ENCODE data around the gene LGALSL.

- TF ChIP-seq CTCF (IDR thresholded peaks at IDR 0.05; ENCODE audit: insufficient read depth, low read length, poor library complexity, severe bottlenecking) = no peak
- no peak for TF ChIP-seq EZH2phosphoT487 (conservative IDR thresholded peaks at IDR 0.05; ENCODE audit: low read length)
These were observed 44.5 kb downstream of the LGALSL start for GRCh38 chr2:64498438-64498837.
